GM20431 (cell line): ENCODE results near the gene KRTAP10-8.
"Not testable (repeated sequence)": the region's sequence is repeated elsewhere in the genome, so short reads cannot be mapped to it uniquely, and the experiment has no call there.

Experiments used
- in situ Hi-C: fragments of 300-500 bp; cut with MseI, MboI; formaldehyde crosslinking; loops from one replicate; pipeline ENCODE4 v1.15.0; 2020; ENCODE audit warnings: low sequenced_read_pairs; ENCODE audit not compliant: unreplicated experiment

Gene KRTAP10-8

DNA sequence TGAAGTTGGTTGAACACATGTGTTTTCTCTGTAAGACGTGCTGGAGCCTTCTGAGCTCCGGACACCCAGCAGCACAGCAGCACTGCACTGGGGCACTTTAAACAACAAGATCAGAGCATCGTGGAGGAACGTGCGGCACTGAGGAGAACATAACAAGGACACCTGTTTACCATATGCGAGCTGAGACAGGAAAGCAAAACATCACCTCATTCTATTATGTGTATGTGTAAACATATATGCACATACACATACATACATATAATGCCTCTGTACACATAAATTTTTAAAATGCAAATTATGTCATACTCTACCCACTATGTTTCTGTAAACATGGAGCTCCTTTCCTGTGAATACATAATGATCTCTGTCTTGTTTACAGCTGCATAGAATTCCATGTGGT lies 16.4 kb upstream of the KRTAP10-8 start:
- in situ Hi-C loops, result no loop called here

DNA sequence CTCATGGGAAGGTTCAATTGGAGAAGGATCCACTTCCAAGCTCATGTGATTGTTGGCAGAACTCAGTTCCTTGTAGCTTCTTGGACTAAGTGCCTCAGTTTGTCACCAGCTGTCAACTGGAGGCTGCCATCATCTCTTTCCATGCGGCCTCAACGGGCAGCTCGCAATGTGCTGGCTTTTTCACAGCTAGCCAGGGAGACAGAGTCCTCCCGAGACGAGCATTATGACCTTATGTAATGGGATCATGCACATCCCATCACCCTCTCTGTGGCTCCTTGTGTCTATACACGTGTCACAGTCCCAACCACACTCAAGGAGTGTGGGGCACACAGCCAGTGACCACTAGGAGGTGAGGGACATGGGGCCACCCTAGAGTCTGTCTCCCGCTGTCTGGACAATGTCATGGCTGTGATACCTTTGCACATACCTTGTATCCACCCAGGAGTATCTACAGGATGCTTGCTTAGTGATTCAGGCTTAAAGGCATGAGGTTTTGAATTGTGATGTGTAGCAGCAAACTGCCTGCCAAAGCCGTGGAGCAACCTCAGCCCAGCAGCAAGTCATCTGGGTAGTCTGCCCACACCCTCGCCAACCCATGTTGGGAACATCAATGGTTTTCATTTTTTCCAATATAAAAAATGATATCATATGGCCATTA lies 15.7 kb upstream of the KRTAP10-8 start:
- in situ Hi-C loops, result no loop called here

DNA sequence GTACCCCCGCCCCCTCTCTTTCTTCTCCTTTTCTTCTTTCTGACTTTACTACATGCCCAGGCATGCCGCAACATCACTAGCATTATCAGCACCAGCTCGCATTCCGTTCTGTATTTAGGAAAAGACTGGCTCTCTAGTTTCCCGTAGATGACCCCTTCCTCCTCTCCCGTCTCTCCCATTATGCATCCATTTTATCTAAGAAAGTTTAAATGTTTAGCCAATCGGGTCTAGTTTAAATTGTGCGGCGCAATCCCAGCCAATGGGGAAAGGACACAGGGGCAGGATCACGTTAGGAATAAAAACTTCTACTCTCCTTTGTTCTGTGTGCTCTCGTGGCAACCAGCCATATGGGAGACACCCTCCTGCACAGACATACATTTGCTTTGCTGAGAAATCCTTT lies 13.8 kb upstream of the KRTAP10-8 start:
- in situ Hi-C loops, result no loop called here

DNA sequence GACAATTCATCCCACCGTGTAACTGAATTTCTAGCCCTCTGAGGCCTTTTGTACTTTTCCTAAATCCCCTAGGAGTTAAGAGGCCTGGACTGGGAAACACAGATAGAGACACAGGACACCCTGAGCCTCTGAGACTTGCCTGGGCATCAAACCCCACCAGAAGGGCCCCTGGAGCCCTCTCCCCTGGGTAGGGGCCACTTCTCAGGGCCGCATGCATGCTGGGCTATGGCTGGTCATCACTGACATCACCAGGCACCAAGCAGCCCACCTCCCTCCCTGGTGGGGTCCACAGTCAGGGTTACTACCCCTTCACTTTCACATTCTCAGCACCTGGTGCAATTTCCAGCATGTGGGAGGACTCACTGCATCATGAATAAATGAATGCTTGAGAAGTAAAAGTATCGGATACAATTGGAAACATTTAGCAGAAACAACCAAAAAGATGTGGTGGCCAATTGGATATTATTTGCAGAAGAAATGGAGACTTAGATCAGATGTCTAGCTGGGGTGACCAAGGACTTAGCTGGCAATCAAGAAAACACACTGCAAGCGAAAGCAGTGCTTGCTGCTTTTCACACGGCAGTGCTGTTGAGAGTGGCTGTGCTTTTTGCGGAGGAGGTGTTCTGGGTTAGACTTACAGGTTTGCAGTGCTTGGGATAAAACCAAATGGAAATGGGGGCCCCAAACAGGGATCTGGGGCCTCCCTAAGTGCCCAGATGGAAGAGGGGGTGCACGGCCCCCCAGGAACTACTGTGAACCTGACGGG lies 12.4 kb upstream of the KRTAP10-8 start:
- in situ Hi-C loops, result no loop called here

DNA sequence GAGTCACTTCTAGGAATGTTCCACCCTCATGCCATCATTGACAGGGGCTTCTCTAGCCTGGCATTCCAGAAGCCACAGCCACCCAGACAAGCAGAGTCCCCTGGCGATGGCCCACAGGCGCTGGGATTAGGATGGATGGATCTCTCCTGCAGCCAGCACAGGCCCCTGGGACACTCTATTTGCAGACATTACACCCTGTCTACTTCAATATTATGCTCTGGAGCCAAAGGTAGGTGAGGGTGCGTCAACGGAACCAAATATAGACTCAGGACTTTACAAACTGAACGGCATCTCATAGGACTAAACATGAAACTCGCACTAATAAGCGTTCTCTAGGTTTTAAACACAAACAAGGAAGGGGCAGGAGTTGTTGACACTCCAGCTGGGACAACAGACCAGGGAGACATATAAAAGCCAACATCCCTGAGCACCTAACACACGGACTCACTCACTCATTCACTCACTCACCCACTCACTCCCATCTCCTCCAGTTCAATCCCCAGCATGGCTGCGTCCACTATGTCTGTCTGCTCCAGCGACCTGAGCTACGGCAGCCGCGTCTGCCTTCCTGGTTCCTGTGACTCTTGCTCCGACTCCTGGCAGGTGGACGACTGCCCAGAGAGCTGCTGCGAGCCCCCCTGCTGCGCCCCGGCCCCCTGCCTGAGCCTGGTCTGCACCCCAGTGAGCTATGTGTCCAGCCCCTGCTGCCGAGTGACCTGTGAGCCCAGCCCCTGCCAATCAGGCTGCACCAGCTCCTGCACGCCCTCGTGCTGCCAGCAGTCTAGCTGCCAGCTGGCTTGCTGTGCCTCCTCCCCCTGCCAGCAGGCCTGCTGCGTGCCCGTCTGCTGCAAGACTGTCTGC lies 11.5 kb upstream of the KRTAP10-8 start, which contains the start of gene KRTAP10-7:
Gene KRTAP10-7, plus strand, starts transcription at position 480 of the 861 bp plus-strand sequence. Its CDS starts 25 bp downstream, at position 505.
- in situ Hi-C loops, result not testable (repeated sequence)

DNA sequence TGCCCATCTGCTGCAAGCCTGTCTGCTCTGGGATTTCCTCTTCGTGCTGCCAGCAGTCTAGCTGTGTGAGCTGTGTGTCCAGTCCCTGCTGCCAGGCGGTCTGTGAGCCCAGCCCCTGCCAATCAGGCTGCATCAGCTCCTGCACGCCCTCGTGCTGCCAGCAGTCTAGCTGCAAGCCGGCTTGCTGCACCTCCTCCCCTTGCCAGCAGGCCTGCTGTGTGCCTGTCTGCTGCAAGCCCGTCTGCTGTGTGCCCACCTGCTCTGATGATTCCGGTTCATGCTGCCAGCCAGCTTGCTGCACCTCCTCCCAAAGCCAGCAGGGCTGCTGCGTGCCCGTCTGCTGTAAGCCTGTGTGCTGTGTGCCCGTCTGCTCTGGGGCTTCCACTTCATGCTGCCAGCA lies 10.8 kb upstream of the KRTAP10-8 start:
- in situ Hi-C loops, result not testable (repeated sequence)

DNA sequence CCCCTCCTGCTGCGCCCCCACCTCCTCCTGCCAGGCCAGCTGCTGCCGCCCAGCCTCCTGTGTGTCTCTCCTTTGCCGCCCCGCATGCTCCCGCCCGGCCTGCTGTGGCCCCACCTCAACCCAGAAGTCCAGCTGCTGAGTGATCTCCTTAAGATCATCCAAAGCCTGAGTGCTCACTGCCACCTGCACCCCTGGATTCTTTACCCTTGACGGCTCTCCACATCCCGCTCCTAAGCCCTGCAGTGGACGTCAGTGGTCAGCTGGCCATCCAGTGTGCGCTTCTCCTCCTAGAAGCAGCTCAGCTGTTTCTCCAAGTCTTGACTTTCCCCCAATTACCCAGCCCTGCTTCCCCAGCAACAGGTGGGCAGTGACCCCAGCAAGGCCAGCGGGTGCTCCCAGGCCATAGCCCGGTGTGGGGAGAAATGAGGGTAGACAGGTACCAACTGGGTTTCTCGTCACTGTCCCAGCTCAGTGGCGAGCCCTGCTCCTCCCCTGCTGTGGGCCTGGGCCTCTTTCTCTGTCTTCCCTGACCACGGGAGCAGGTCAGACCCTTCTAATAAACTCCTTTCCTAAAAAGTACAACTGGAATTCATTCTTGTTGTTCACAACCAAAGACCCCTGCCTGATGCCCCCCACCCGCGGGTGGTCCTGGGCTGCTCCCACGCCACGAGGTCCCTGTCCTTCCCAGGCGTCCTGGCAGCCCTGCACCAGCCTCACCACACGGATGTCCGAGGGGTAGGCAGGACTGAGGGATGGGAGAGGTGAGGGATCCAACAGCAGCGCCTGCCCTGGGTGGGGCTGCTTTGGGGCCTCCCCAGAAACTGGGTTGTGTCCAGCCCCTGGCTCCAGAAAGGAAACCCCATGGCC lies 10.1 kb upstream of the KRTAP10-8 start:
- in situ Hi-C loops, result no loop called here

DNA sequence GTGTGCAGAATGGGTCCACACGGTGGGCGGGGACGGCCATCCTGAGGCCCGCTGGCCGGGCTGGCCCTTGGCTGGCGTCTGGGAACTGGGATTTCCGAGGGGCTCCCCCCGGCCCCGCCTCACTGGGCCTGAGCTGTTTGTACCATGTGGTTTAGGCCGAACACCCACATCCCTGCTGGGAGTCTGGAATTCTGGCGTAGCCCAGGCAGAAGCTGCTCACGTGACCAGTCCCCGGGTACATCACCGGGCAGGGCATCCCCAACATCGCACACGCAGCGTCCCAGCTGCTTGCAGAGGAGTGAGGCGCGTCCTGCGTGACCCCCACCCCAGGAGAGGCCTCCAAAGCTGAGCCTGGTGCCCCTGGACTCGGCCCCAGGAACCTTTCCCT lies 9.4 kb upstream of the KRTAP10-8 start:
- in situ Hi-C loops, result no loop called here

DNA sequence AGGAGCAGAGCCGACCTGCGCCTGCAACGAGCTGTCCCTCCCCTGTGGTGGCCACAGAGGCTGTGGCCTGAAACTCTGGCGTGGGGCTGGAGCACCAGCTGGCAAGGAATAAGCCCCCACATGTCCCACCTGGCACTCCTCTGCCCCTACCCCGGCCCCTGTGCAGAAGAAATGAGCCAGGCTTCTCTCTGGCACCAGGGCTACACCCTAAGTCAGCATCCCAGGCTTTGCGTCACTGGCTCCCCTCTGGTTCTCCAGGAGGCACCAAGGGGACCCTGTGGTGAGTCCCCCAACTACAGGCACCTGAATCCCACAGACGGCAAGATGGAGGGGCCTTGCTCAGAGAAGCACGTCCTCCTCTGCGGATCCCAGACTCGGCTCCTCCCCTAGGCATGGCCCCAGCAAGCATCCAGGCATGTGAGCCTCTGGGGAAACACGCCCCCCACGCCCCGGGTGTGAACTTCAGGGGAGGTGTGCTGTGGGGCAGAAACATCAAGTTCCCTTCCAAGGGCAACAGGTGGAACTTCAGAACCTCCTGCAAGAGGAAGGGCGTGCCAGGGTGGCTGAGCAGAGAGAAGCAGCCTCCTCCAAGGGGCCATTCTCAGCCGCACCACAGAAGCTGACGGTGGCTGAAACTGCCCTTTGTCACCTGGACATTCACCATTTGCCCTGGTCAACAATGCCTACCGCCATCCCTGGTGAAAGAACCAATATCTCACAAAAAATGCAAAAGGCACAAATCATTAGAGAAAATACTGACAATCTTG lies 8.6 kb upstream of the KRTAP10-8 start:
- in situ Hi-C loops, result no loop called here

DNA sequence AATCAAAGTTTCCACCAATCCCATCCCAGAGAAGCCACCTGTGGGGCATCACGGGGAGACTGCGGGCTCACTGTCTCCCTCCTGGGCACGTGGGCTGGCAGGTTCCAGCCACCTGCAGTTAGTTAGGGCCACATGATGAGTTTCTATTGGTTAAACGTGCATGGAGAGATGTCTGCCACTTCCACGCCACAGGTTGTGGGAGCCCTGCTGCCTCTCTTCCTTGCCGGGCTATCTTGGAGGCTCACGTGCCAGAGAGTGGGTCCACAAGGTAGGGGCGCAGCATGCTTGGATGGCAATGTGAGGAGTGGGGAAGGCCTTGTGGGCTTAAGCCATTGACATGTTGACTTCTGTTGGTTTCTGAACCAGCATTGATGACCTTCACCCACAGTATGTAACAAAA lies 8.0 kb upstream of the KRTAP10-8 start:
- in situ Hi-C loops, result no loop called here

DNA sequence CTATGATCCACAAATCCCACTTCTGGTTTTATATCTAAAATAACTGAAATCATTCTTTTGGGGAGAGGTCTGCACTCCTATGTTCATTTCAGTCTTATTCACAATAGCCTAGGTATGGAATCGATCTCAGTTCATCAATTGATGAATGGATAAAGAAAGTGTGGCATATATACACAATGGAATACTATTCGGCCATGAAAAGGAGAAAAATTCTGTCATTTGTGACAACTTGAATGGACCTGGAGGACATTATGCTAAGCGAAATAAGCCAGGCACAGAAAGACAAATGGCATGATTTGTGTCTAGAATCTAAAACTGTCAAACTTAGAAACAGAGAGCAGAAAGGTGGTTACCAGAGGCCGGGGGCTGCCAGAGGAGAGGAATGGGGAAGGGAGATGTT lies 5.4 kb upstream of the KRTAP10-8 start:
- in situ Hi-C loops, result no loop called here

DNA sequence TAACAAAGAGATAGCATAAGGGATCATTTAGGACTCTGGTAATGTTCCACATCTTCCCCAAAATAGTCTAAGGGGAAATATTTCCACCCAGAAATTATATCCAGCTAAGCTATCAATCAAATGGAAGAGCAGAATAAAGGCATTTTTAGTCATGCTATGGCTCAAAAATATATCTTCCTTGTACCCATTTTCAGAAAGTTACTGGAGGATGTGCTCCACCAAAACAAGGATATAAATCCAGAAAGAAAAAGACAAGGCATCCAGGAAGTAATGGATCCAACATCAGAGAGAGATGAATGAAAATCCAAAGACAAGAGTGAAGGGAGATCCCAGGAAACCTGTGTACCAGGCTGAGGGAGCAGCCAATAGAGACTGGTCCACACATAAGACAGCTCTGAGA lies 2.7 kb upstream of the KRTAP10-8 start:
- in situ Hi-C loops, result no loop called here

DNA sequence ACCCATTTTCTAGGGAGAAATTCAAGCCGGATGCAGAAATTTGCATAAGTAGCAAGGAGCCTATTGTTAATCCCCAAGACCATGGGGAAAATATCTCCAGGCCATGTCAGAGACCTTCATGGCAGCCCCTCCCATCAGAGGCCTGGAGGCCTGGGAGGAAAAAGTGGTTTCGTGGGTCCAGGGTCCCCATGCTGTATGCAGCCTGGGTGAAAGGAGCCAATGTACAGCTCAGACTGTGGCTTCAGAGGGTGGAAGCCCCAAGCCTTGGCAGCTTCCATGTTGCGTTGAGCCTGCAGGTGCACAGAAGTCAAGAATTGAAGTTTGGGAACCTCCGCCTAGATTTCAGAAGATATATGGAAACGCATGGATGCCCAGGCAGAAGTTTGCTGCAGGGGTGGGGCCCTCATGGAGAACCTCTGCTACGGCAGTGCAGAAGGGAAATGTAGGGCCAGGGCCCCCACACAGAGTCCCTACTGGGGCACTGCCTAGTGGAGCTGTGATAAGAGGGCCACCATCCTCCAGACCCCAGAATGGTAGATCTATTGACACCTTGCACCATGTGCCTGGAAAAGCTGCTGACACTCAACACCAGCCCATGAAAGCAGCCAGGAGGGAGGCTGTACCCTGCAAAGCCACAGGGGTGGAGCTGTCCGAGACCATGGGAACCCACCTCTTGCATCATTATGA lies 1.6 kb upstream of the KRTAP10-8 start:
- in situ Hi-C loops, result not testable (repeated sequence)

DNA sequence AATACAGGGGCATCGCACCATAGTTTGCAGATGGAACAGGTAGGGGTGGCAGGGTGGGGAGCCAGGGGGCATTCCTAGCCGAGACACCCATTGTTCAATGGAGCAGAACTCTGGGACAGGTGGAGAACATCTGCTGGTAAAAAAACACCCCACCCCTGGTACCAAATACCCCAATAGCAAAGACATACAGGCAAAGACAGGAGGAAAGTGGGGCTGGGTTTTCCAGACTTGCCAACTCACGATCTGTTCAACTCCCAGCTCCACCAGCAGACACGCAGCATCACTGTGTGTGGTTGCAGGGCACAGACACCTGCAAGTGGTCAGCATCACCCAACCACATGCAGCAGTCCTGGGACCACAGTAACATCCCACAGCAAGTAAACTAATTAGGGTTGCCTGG lies 328 bp upstream of the KRTAP10-8 start:
- in situ Hi-C loops, result no loop called here

DNA sequence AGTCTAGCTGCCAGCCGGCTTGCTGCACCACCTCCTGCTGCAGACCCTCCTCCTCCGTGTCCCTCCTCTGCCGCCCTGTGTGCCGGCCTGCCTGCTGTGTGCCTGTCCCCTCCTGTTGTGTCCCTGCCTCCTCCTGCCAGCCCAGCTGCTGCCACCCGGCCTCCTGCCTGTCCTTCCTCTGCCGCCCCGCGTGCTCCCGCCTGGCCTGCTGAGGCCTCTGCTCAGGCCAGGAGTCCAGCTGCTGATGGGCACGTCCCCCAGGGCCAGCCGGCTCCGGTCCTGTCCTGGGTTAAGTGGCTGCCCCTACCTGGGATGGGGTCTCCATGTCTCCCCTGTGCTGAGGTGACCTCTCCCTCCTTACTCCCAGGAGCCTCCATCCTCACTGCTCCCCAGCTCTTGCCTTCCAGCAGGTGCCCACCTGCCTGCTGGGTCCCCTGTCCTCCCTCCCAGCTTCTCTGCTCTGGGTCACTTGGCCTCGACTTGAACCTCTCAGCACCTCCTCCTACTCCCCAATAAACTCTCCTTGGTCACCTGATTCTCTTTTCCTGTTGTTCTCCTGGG lies 870 bp downstream of the KRTAP10-8 start:
- in situ Hi-C loops, result no loop called here

DNA sequence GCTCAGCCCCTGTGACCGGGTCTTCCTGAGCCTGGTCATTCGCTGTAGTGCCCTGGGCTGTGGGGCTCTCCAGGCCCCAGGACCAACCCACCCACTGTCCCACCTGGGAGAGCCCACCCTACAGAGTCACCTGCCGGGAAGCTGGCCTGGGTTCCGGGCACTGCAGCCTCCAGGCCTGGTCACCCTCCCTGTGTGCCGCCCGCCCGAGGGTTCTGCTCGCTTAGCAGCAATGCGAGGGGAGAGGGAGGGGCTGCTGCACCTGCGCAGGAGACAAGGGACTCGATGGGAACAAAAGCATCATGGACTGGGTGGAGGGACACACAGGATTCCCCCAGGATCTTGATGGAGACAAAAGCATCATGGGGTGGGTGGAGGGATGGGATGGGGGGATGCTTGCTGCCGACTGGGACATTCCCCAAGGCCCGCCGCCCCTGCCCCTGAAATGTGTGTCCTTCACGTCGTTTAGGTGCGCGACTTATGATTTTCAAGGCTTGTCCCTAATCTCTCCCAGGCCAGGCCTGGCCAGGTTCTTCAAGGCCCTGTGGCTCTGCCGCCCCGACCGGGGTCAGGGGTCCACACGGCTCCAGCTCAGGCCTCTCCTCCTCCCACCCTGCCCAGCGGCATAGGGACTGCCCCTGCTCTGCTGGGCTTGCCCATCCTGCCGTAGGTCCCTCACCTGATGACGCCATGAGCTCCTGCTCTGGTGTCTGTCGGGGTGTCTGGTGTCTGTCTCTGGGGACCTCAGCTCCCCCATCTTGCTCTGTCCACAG lies 1.7 kb downstream of the KRTAP10-8 start:
- in situ Hi-C loops, result no loop called here

DNA sequence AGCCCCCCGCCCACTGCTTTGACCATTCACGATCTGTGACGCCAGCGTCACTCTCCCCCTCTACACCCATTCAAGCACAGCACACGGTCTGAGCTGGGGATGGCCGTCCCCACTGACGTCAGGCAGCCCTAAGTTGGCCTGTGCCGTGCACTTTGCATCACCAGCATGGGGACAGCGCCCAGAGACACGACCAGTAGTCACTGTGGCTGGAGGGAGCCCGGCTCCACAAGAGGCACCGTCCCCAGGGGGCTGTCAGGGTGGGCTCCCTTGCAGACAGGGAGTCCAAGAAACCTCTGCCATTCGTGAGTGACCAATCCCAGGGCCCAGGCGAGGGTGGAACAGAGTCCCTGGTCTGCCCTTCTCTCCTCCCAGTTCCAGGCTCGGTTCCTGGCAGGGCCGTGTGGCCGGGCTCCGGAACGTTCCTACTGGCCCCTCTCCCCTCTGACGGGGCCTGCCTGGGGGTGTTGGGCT lies 2.3 kb downstream of the KRTAP10-8 start:
- in situ Hi-C loops, result no loop called here
